Measurements from ENCODE around the gene ATP5F1E. TPM values are rescaled to one million over a fixed set of nuclear protein-coding genes. Genes with fewer than 3 reads are reported as not detected.

The ATP5F1E gene
- total and polyA plus RNA-seq, 2 experiments from 2014 or later: 12.9 to 211 TPM

GRCh38 chr20:59039233-59039632 lies 7.1 kb upstream of the ATP5F1E start:
- H3K4me3 Mint-ChIP-seq: no peak overlapping the region
- Histone ChIP-seq H3K79me2 (replicated peaks; ENCODE audit: insufficient read depth) (peaks cover 55% of the 10 kb centered on the region), H3K27me3 (ENCODE audit: insufficient read depth) (no peaks in the 10 kb centered on the region), H3K4me2 (no peak overlapping the region), H3K4me3 (no peak overlapping the region), H3F3A (replicated peaks; ENCODE audit: low read depth) (peaks cover 6% of the 10 kb centered on the region; the same call in 1 of the 2 replicates), H3K4me1 (ENCODE audit: insufficient read depth) (0 out of 2 replicates have a peak, but pooled peaks cover 3% of the 10 kb centered on the region), H4K20me1 (replicated peaks; ENCODE audit: insufficient read depth) (peaks cover 24% of the 10 kb centered on the region), H3K9me2 (ENCODE audit: insufficient read depth) (no peaks in the 10 kb centered on the region), H3K36me3 (ENCODE audit: insufficient read depth) (peaks cover 33% of the 10 kb centered on the region), H3K27ac (ENCODE audit: low read depth) (no peak overlapping the region), H2AFZ (no peak overlapping the region)
- peaks cover 41% of the 10 kb centered on the region for H3K36me3 Mint-ChIP-seq (ENCODE audit: low read depth)
- peaks cover 16% of the 10 kb centered on the region for H3K4me1 Mint-ChIP-seq
- ATAC-seq (no peak), DNase-seq (ENCODE audit: low spot score) (no peak)
- peaks cover 3% of the 10 kb centered on the region for H3K27me3 Mint-ChIP-seq (ENCODE audit: insufficient read depth, low read depth, poor library complexity)
- TF ChIP-seq ZNF114 (CRISPR knock-in tag; IDR thresholded peaks at IDR 0.05) (no peak), JUNB (IDR thresholded peaks at IDR 0.05; ENCODE audit: unreplicated experiment) (no peak), ZNF462 (CRISPR knock-in tag; IDR thresholded peaks at IDR 0.05) (no peak)
- TF ChIP-seq, protein P1, sequence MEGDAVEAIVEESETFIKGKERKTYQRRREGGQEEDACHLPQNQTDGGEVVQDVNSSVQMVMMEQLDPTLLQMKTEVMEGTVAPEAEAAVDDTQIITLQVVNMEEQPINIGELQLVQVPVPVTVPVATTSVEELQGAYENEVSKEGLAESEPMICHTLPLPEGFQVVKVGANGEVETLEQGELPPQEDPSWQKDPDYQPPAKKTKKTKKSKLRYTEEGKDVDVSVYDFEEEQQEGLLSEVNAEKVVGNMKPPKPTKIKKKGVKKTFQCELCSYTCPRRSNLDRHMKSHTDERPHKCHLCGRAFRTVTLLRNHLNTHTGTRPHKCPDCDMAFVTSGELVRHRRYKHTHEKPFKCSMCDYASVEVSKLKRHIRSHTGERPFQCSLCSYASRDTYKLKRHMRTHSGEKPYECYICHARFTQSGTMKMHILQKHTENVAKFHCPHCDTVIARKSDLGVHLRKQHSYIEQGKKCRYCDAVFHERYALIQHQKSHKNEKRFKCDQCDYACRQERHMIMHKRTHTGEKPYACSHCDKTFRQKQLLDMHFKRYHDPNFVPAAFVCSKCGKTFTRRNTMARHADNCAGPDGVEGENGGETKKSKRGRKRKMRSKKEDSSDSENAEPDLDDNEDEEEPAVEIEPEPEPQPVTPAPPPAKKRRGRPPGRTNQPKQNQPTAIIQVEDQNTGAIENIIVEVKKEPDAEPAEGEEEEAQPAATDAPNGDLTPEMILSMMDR (conservative IDR thresholded peaks at IDR 0.05; ENCODE audit: low read depth in 2 of 2): no peak
- no peak overlapping the region for H3K27ac Mint-ChIP-seq
- no peaks in the 10 kb centered on the region for H3K9me3 Mint-ChIP-seq
